DMS 273 treated with DMSO at 0.1 percent for 48 hours (cell line): ENCODE data around the gene MYCN.
"Not testable (repeated sequence)": the region's sequence is repeated elsewhere in the genome, so short reads cannot be mapped to it uniquely, and the experiment has no call there.

Experiments used
- DNase-seq: peaks from one replicate; lab custom pipeline; 2025; lab: John Stamatoyannopoulos, UW

Gene MYCN

DNA sequence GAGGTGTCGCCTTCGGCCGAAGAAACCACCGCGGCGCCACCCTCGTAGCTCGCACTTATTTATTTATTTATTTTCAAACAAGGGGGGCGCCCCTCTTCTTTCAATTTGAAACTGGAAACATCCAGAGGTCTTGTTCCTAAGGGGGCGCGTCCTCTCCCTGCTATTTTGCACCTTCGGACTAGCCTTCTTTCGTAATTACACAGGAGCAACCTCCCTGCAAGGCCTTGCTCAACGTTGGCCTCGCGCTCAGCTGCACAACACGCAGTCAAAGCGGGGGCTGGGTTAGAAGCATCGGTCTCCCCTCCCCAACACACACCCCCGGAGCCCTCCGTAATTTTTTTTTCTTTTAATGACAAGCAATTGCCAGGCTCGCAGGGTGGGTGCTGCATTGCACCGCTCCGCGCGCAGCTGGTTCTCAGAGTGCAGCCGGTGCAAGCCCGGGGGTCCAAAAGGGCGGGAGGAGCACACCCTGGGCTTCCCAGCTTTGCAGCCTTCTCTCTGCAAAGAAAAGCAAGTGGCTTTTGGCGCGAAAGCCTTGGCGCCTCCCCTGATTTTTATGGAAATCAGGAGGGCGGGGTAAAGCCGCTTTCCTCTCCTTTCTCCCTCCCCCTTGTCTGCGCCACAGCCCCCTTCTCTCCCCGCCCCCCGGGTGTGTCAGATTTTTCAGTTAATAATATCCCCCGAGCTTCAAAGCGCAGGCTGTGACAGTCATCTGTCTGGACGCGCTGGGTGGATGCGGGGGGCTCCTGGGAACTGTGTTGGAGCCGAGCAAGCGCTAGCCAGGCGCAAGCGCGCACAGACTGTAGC is at the start of gene MYCN:
TSS of gene MYCN (plus strand) at position 697 of the 807 bp plus-strand sequence. CDS start 1,515 bp downstream, outside the sequence.
- DNase-seq, result peak; percentile 31

GRCh38 chr2:15890936-15891905 is 49.1 kb upstream of the MYCN start:
- no peak for DNase-seq

DNA sequence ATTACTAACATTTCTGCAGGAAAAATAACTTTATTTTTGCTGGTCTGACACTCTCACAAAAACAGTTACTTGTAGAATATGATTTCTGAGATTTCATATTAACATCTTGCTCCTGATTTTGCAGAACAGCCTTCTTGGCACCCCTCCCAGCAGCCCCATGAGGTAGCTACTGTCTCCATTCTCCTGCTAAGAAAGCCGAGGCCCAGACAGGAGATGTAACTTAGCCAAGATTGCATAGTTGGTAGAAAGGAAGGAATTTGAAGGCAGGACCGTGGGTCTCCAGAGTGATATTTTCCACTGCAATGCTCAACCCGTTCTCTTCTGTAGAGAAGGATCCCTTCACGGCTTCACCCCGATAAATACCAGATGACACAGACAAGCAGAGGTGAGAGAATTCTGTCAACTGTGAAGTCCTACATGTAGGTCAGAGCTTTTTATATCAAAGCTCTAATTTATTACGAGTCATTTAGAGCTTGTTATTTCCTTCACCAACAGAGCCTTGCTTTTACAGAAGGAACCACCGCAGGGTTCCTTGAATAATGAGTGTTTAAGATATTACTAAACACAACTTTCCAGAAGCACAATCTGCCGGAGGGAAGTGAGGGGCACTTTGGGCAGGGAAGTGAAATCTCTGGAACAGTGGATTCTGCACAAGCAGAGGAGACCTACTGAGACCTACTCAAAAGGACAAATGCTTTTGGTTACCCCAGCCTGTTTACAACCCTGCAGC is 48.0 kb upstream of the MYCN start:
- no peak for DNase-seq

DNA sequence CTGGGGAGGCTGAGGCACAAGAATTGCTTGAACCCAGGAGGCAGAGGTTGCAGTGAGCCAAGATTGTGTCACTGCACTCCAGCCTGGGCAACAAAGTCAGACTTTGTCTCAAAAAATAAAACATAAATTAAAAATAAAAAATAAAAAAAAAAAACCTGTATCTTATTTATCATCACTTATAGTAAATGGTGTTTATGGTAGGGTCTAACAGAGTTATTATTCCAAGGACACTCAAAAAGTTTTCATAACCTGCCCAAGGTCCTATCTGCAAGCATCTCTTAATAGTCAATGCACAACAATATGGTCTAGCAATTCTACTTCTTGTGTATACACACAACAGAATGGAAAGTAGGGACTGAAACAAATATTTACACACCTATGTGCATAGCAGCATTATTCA is 47.3 kb upstream of the MYCN start:
- no peak for DNase-seq

DNA sequence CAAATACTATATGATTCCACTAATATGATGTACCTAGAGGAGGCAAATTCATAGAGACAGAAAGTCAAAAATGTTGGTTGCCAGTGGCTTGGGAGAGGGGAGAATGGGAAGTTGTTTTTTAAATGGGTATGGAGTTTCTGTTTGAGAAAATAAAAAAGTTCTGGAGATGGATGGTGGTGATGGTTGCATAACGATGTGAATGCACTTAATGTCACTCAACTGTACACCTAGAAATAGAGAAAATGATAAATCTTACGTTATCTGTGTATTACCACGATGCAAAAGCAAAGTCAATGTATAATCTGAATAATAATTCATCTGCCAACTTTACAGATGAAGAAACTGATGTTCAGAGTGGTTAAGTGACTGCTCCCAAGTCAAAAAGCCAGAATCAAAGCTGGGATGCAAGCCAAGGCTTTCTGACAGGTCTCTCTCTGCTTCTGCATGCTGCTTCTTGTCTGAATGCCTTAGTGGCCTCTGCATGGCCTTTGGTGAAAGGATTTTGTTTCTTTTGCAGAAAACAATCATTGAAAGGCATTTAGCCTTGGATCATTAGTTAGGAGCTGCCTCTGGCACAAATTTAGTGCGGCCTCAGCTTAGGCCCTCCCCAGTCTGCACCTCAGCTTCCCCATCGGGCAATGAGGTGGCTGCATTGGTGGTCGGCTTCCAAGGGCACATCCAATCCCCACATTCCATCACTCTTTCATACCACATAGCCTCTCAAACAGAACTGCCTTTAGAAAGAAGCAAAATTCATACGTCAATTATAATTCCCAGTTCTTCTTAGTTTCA is 46.5 kb upstream of the MYCN start:
- DNase-seq, result peak; percentile 14

- DNase-seq, result no peak
These were observed 45.7 kb upstream of the MYCN start for GRCh38 chr2:15894481-15895144.

DNA sequence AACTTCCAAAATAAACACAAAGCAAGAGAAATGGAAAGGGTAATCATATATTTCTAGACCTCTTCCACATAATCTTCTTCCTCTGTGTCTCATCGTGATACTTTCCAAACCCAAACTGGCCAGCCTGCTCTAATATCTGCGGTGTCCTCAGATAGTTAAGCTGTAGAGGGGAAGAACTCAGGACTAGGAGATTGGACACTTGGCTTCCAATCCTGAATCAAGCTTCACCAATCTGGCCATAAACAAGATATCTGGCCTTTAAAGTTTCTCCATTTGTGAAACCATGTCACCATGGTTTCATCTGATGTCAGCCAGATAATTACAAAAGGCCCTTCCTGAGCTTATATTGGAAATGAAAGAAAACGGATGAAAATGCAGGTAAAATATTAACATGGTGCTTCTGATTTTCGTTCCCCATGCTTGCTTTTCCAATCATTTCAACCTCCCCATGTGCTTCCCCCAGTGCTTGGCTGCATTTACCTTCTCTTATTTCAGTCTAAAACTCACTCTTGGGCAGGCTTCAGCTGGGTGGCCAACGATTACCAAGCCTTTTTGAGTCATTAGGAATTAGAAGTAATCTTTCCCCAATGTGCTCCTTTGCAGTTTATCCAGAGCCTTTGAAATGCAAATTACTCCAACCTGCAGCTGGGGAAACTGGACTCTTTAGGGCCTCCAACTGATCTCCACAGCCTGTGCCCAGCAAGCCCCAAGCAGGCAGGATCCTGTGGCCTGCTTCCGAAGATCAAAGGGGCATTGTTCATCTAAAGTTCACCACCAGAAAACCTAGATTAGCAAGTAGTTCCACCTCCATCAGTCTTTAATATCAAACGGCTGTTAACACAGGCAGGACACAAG is 44.5 kb upstream of the MYCN start:
- no peak for DNase-seq

DNA sequence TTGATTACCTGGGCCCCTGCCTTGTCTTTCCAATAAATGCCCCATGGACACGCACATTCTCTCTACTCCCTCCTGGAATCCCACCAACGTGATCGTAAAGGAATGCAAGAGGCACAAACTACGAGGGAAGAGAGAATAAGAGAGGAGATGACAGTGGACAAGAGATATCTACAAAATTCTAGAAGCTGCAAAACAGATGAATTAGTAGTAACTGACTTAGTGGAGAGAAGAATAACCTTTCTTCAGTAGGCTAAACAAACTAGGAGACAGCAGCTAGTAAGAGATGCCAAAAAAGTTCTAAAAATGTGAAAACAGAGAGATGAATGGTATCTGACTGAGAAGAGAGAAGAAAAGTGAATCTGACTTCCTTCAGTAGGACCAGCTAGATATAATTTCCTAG is 43.5 kb upstream of the MYCN start:
- no peak for DNase-seq

GRCh38 chr2:15897431-15898098 is 42.8 kb upstream of the MYCN start:
- DNase-seq, result no peak

GRCh38 chr2:15899327-15899612 is 41.1 kb upstream of the MYCN start:
- no peak for DNase-seq

DNA sequence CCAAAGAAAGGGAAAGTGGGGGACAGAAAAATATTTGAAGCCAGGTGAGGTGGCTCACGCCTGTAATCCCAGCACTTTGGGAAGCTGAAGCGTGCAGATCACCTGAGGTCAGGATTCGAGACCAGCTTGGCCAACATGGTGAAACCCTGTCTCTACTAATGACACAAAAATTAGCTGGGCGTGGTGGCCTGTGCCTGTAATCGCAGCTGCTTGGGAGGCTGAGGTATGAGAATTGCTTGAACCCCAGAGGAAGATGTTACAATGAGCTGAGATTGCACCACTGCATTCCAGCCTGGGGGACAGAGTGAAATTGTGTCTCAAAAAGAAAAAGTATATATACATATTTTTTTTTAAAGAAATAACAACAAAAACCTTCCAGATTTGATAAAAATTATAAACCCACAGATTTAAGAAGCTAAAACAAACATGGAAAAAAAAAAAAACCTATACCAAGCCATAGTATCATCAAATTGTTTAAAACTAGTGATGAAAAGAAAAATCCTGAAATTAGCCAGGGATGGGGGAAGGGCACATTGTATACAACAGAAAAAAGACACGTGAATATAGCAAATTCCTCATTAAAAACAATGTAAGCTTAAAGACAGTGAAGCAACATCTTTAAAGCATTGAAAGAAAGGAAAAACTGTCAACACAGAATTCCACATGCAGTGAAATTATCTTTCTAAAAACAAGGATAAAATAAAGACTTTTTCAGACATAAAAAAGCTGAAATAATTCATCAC is 40.4 kb upstream of the MYCN start:
- no peak for DNase-seq

DNA sequence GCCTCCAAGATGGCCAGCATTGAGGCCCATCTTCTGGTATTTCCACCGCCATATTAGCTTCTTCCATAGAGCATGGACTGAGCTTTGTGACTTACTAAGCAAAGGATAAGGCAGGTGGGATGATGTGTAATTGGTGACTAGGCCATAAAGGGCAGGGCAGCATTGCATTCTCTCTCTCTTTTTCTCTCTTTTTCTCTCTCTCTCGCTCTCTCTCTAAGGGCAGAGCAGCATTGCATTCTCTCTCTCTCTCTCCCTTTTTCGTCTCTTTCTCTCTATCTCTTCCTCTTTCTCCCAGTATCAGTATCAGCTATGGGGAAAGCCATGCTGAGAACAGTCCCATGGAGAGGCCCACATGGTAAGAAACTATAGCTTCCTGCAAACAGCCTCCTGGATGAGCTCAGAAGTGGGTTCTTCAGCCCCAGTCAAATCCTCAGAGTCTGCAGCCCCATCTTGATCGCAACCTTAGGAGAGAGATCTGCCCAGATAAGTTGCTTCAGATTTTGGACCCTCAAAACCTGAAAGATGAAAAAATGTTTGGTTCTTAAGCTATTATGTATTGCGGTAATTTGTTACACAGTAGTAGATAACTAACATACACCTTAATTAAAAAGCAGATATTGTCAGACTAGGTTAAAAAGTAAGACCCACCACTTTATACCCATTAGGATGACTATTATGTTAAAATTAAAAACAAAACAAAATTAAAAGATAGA is 39.1 kb upstream of the MYCN start:
- no peak for DNase-seq

- no peak for DNase-seq
These were observed 38.6 kb upstream of the MYCN start for GRCh38 chr2:15901808-15902130.

DNA sequence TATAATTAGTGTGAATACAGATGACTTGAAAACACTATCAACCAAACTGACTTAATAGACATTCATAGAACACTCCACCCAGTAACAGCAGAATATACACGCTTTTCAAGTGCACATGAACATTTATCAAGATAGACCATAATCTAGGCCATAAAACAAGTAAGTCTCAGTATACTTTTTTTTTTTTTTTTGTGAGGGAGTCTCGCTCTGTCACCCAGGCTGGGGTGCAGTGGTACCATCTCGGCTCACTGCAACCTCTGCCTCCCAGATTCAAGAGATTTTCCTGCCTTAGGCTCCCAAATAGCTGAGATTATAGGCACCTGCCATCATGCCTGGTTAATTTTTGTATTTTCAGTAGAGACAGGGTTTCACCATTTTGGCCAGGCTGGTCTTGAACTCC is 36.4 kb upstream of the MYCN start:
- DNase-seq, result not testable (repeated sequence)

- DNase-seq, result no peak
These were observed 35.1 kb upstream of the MYCN start for GRCh38 chr2:15905267-15905645.

GRCh38 chr2:15905986-15906491 is 34.3 kb upstream of the MYCN start:
- DNase-seq, result no peak

- DNase-seq, result no peak
These were observed 33.6 kb upstream of the MYCN start for GRCh38 chr2:15906778-15907177.
